GM19395 (cell line): ENCODE measurements around the gene AIRE.

Experiments used
- ATAC-seq: cut with Tn5 transposase; IDR thresholded peaks from one replicate; pipeline ENCODE4 v1.9.1; 2021; ENCODE audit warnings: mild to moderate bottlenecking, moderate library complexity; ENCODE audit not compliant: unreplicated experiment

The AIRE gene

DNA sequence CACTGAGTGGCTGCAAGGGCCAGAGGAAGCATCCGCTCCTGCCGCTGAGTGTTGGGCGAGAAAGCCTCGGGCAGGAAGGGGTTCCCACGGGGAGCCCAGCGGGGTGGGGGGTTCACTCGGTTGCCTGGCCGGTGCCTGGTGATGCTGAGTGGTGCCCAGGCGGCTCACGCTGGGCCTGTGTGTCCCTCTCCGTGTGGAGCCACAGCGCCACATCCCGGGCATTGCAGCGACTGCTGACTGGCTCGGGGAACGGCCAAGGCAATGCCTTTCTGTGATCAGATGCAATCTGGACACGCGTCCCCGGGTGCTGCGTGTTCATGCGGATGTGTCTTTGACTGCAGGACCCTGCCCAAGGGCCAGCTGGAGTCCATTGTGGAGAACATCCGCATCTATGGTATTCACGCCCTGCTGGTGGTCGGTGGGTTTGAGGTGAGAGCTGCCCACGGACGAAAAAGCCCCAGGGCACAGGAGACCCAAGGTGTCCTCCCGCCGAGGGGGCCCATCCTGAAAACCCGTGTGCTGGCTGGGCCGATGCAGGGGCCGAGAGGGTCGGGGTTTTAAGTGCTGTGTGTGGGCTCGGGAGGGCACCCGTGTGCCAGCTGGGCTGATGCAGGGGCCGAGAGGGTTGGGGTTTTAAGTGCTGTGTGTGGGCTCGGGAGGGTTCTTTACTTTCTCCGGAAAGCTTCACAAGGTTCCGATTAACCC lies 37.1 kb downstream of the AIRE start:
- ATAC-seq, result no peak

DNA sequence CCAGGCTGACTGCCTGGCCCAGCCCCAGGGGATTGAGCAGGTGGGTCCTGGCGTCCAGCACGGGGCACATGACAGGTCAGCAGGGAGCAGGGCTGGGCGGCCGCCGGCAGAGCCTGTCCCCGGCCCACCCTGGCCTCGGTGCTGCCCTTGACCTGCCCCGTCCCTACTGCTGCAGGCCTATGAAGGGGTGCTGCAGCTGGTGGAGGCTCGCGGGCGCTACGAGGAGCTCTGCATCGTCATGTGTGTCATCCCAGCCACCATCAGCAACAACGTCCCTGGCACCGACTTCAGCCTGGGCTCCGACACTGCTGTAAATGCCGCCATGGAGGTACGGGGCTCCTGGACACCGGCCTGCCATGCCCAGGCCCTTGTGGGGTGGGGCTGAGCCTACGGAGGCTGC lies 37.9 kb downstream of the AIRE start:
- ATAC-seq, result no peak

DNA sequence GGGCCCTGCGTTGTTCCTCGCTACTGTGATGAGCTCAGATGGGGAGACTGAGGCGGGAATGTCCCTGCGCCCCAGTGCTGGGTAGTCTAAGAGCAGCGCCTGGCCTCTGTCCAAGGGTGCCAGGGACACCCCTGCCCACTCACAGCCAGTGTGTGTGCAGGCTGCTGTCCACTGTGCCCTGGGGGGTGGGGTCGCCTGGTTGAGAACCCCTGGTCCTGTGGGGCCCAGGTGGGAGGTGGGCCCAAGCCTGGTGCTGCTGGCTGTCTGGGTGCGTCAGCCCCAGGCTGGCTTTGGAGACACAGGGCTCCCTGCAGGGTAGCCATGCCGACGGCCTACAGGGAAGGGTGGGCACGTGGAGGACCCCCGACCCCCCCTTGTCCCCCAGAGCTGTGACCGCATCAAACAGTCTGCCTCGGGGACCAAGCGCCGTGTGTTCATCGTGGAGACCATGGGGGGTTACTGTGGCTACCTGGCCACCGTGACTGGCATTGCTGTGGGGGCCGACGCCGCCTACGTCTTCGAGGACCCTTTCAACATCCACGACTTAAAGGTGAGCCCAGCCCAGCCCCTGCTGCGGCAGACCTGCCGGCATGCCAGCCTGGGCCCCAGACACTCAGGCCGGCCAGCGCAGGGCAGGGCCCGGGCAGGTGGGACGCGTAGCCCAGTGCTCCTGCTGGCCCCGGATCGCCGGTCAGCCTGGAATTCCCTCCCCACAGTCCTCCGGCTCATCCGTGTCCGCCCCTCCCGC lies 38.6 kb downstream of the AIRE start:
- ATAC-seq, result no peak

DNA sequence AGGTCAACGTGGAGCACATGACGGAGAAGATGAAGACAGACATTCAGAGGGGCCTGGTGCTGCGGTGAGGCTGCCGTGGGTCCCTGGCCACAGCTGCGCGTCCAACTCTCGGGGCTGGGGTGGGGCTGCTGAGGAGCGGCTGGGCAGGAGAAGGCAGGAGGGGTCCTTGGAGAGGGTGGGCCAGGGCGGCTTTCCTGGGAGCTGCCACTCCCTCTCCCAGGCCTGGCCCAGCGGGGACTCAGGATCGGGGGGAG lies 39.1 kb downstream of the AIRE start:
- ATAC-seq, result no peak

DNA sequence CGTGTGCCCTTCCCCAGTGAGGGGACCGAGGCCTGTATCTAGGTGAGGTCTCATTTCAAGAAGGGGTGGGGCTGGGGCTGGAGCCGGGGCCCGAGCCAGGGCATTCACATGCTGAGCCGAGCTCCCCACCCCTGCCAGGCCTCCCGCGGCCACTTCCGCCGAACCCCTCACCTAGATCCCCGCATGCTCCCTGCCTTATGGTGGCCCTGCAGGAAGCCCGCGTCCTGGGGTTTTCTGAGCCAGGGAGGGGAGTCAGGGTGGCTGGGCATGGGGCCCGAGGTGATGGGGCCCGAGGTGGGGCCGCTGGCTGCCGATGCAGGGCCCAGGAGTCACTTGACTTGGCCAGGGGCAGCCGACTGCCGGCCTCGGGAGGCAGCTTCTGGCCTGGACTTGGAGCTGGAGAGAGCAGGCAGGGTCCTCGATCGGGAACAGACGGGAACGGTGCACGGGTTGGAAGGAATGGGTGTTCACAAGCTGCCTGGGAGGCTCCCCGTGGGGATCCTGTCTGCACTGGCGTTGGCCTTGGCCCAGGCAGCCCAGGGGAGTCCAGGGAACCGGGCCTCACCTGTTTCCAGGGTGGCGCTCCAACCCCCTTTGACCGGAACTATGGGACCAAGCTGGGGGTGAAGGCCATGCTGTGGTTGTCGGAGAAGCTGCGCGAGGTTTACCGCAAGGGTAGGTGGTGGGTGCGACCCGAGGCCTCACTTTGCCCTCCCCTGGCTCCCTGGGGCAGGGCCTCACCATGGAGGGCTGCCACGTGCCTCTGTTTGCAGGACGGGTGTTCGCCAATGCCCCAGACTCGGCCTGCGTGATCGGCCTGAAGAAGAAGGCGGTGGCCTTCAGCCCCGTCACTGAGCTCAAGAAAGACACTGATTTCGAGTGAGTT lies 40.0 kb downstream of the AIRE start:
- no peak for ATAC-seq

DNA sequence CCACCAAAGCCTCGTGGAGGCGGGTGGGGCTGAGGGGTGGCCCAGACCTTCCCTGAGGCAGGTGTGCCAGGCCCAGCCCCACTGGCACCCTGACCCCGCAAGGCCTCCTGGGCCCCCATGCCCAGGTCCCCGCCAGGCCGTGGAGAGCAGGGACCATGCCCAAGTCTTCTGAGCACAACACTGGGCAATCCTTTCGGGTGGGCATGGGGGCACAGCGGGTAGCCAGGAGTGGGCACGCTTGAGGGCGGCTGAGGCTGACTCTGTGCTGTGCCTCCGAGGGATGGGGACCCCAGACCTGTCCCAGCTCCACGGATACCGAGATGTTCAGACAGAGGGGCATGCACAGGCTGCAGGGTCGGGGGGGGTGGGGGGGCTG lies 40.6 kb downstream of the AIRE start:
- ATAC-seq, result no peak

DNA sequence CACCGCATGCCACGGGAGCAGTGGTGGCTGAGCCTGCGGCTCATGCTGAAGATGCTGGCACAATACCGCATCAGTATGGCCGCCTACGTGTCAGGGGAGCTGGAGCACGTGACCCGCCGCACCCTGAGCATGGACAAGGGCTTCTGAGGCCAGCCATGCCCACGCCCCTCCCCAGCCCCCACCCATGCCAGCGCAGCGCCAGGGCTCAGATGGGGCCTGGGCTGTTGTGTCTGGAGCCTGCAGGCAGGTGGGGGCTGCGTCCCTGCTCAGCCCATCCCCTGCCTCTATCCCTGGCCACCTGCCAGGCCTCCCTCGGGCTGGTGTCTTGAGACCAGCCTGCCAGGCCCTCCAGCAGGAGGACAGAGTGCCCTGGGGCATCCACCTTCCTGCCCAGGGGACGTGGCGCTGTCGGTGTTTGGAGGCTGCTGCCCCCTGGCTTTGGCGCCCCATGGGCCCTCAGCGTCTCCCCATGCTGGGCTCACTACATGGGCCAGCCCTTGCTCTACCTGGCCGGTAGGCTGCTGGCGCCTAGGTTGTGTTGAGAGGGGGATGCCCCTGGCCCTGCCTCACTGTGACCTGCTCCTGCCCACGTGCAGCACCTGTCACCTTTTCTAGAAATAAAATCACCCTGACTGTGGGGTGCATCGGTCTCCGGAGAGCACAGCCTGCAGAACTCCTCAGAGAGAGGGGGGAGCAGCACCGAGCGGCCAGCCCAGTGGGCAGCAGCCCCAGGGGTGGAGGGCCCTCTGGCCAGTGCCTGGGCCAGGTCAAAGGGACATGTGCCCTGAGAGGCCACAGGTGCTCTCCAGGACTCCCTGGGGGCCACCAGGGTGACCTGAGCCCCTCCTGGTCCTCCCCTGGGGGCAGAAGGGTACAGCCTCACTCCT lies 41.3 kb downstream of the AIRE start:
- ATAC-seq, result no peak

DNA sequence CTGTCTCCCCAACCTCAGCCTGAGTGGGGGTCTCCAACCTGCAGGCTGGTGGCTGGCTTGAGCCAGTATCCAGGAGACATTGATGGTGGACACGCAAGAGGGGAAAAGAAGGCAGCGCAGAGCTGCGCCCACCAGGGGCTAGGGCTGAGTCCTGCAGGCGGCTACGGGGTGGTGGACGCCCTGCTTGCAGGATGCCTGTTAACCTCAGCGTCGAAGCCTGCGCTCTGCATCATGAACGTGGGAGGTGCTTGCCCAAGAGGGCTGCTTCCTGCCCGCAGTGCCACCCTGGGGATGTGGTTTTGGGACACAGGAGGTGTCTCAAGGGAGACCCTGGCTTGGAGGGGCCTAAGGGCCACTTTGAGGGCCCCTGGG lies 41.9 kb downstream of the AIRE start:
- ATAC-seq, result no peak

DNA sequence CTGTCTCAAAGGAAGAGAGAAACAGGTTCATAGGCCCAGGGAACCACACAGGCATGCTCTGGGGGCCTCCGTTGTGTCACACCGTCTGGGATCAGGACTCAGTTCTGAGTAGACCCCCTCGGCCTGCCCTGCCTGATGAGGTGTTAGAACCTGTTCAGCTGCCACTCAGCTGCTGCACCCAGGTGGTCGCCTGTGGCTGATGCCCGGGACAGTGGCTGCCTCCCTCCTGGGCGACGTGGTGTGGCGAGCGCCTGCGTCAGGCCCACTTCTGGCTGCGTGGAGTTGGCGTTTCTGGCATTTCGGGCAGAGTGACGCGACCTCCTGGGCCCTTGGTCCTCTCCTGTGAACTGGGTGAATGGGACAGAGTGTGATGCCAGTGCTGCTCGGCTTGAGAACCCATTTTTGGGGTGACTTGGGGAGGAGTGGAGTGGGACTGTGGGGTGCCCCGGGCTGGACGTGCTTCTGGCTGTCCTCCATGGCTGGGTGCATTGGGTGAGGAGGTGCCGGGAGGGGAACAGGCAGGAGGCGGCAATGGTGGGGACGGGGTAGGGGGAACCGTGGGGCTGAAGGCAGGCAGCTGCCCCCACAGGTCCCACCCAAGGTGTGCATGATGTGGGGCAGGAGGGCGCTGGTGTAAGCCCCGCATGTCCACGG lies 42.7 kb downstream of the AIRE start:
- ATAC-seq, result no peak

DNA sequence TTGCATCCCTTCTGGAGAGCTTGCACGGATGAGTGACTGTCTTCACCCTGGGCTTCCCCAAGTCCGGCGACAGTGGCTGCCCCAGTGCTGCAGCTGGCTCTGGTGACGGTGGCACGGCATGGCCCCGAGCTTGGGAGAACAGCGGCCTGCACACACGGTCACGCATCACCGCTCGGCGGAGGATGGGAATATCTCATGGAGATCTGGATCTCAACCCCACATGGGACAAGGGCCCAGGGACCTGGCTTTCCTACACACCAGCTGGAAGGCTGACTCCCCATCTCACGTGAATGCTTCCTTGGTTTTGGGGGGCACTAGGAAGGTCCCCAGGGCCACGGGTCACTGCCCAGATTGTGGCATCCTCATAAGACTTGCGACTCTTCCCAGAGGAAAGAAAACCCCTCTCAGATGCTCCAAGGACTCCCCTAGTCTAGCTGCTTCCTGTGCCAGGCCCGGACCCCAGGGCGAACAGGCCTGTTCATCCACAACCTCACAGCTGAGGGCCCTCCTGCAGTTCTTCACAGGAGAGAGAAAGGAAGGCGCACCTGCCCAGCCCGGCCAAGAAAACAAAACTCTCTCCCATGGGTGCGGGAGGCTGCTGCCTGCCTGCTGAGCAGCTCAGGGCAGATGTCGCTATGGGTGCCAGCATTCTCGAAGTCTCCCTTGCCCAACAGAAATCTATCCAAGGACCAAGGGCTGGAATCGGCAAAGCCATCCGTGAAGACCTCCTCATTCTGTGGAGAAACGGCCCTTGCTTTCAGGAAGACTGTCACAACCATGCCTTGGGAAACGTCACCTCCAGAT lies 43.6 kb downstream of the AIRE start:
- ATAC-seq, result no peak

DNA sequence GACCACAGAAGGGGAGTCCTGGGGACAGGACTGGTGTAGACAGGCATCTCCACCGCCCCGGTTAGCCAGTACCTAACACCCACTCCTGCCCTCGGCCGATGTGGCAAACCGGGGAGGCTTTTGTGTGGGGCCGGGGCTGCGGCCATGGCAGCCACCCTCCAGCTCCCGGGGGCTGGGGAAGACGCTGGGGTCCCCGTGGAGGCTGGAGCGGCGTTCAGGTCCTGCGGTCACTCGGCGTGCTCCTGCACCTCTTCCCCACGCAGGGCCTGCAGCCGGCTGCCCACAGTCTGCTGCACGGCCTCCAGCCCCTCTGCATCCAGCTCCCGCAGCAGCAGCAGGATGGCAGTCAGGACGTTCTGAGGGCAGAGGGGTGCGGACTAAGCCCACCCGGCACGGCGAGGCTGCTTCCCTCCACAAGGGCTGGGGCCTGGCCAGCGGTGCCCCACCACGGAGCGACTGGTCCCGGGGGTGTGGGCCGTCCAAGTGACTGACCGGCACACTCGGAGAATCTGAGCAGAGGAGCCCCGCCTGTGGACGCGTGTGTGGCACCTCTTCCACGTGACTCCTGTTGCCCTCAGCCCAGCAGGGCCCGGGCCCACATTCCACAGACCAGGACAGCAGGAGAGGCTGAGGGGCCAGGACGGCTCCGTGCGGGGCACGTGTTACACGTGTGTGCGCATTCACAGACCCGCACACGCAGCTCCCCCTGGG lies 44.5 kb downstream of the AIRE start:
- ATAC-seq, result no peak

DNA sequence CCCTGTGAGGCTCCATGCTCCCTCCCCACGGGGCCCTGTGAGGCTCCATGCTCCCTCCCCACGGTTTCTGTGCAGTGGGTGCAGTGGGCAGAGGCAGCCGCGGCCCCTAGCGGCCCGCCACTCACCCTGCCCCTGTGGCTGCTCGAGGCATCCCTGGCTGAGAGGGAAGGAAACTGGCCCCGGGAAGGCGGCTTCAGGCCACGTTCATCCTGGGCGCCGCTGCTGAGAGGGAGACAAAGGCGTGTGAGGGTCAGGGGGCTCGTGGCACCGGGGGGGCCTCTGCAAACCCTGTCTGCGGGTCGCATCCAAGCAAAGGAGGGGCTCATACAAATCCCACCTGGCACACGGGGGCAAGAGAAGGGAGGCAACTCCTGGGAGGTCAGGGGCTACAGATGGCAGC lies 45.0 kb downstream of the AIRE start:
- no peak for ATAC-seq

DNA sequence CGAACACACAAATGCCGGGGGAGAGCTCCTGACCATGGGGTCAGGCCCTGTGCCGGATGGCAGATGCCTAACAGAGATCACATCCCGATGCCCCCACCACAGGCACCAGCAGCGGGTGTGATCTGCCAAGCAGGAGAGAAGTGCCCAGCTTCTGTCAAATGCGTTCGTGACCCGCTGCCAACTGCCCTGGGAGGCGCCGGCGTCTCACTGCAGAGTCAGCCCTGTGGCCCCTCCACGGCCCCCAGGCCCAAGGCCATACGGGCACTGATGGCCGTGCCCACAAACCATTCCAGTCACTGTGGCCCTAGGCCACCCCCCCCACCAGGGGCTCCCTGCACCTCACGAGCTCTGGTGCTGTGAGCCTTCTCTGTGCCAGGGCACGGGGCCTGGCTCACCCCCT lies 45.5 kb downstream of the AIRE start:
- ATAC-seq, result no peak

DNA sequence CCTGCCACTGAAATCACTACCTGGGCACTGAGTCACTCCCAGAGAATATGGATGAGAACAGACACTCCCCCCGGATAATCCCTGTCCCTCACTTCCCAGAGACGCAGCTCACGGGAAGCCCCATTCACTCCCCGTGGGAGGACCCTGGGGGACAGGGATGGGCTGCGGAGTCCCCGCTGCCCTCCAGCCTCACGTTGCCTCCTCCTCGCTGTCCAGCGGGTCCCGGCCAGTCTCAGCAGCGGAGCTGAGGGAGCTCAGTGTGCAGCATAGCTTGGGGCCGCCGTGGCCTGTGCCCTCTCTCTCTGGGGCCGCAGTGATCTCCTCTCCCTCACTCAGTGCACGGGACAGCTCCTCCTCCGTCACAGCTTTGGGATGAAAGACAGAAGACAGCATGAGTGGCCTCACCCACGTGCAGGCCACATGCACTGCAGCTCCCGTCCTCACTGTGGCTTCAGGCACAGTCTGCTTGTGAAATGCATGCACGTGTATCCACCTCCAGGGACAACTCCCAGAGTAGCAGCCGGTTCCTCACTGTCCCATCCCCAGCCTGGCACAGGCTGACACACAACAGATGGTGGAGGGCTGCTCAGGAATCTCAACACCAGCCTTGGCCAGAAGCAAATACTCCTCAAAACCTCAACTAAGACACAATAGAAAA lies 46.1 kb downstream of the AIRE start:
- no peak for ATAC-seq

DNA sequence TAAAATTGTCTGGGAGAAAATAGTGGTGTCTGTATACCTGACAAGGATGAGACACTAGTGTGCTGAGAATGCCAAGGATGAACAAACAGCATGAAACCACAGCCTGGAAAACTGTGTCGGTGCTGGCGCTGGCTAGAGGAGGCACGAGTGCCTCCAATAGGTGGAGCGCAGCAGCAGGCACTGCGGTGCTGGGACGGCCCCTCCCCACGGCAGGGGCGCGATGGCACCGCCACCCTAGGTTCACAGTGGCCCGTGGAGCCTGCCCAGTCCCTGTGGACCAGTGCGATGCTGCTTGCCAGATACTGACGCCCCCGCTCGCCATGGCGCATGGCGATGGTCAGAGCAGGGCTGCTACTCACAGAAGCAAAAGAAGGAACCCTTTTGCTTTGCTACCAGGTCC lies 46.7 kb downstream of the AIRE start:
- ATAC-seq, result no peak

DNA sequence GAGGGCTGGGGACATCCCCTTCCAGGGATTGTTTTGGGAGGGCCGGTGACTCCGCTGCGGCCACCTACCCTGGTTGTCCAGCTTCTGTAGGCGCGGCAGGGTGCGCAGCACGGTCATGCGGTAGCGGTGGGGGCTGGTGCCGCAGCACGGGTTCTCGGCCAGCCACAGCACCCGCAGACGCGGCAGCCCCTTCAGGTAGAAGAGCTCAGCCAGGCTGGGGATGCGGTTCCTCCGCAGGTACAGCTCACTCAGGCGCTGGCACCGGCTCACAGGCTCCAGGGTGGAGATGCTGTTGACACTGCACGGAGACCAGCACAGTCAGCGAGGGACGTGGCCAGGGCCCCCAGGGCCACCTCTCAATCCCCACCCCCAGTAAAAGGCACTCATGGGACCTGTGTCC lies 47.3 kb downstream of the AIRE start:
- no peak for ATAC-seq

DNA sequence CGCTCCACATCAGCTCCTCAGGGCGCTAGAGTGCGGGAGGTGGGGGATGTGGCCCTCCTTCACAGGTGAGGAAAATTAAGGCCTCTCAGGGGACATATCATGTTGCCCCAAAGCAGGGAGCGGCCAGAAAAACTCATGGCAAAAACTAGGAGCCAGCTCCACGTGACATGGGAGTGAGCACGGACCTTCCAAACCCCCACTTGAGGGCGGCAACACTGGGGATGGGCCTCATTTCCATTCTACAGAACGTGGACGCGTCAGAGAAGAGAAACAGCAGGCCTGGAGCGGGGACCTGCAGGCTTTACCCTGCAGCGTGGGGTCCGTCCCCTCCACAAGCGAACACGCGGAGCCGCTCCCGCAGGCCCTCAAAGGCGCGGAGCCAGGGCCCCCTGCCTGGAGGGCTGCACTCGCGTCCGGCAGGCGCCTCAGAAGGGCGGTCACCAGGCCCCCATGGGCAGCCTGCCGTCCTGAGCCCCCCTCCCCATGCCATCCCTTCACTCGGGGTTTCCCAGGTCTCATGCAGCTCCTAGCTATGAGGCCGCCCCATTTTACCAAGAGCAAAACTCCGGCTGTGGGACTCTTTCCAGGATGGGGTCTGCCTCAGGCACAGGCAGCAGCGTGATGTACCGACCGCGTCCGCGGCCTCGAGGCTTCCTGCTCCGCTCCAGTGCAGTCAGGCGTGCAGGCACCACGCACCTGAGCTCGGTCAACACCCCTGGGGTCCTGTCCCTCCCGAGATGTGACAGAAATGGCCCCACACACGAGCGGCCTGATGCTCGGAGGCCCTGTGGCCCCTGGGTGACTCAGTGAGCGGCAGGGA lies 48.0 kb downstream of the AIRE start:
- ATAC-seq, result no peak
